Uterus (tissue), 2 donors: ENCODE measurements around the gene SART1.

Experiments
- CTCF ChIP-seq, 4 experiments: fragments of 200-600 bp in 2 of 4; fragments of 450-650 bp in 2 of 4; sonication (generic) in 2 of 4; IDR thresholded peaks; one replicate each; pipeline ENCODE4 v1.5.1; 2016 to 2019; ENCODE audit warnings: antibody characterized with exemption in 4 of 4, mild to moderate bottlenecking in 2 of 4, moderate library complexity in 1 of 4
- POLR2A ChIP-seq, 2 donors: fragments of 450-650 bp; IDR thresholded peaks; one replicate each; pipeline ENCODE4 v1.6.1; 2016; ENCODE audit warnings: antibody characterized with exemption in 2 of 2, mild to moderate bottlenecking in 1 of 2, moderate library complexity in 1 of 2

DNA sequence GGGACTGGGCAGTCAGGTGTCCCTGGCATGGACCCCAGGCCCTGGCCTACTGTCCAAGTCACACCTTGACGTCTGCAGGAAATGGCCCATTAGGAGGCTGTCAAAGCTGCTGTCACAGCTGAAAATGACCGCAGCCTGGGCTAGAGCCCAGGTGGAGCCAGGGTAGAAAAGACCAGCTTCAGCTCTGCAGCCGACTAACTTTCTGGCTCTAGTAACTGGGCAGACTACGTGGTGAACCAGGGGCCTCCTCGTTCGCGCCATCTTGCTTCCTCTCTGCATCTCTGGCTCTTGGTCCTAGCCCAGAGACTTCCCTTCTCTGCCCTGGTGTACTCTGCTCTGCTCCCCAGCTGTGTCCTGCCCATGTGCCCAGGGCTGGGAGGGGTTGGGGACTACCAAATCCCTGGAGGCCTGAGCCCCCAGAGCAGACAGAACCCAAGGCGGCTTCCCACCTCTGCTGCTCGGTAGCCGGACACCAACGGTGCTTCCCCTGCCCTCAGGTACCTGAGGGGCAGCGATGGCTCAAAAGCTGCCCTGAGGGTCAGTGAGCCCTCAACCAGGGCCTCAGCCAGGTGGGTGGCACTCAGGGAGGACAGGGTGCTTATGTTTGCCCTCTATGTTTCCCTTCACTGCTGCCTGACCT is 19.7 kb downstream of the SART1 start:
- TF ChIP-seq CTCF (IDR thresholded peaks at IDR 0.05) (no peak), POLR2A (IDR thresholded peaks at IDR 0.05) (no peak)
